ENCODE results near the gene AIFM3. TPM values are rescaled to one million over a fixed set of nuclear protein-coding genes. Genes with fewer than 3 reads are reported as not detected.

The AIFM3 gene
- 0.17 and 1.1 TPM in 2 replicates for total RNA-seq

GRCh38 chr22:20966883-20967696 is at the start of gene AIFM3:
Gene AIFM3, plus strand, starts transcription at chr22:20967255. Its CDS starts 690 bp downstream, at chr22:20967945.

GRCh38 chr22:20981787-20982562 is 14.9 kb downstream of the AIFM3 start, which contains the start of gene LZTR1:
Gene LZTR1, plus strand, starts transcription at chr22:20982297. Its CDS starts 75 bp downstream, at chr22:20982372.

GRCh38 chr22:21001601-21002325 is 34.7 kb downstream of the AIFM3 start, which contains the start of gene THAP7:
Gene THAP7, minus strand, starts transcription at chr22:21002118. Its CDS starts 207 bp downstream, at chr22:21001911.

GRCh38 chr22:21014726-21015465 is 47.8 kb downstream of the AIFM3 start, which contains the start of gene P2RX6:
Gene P2RX6, plus strand, starts transcription at chr22:21015165. Its CDS starts 10 bp downstream, at chr22:21015175.

Other genes with a start within 250 kb of the AIFM3 start
- not detected in 2 replicates for gene SERPIND1, start 193.1 kb upstream of the AIFM3 start, total RNA-seq
- 39.7 and 40.6 TPM in 2 replicates for gene PI4KA, start 108.4 kb upstream of the AIFM3 start, total RNA-seq
- gene SNAP29, start 108.2 kb upstream of the AIFM3 start, total RNA-seq, result 16.1 and 20.3 TPM in 2 replicates
- 35.2 and 37.0 TPM in 2 replicates for gene CRKL, start 49.8 kb upstream of the AIFM3 start, total RNA-seq
- gene LZTR1, start 15.0 kb downstream of the AIFM3 start, total RNA-seq, result 29.5 and 33.8 TPM in 2 replicates
- 34.0 TPM in 2 replicates for gene THAP7, start 34.9 kb downstream of the AIFM3 start, total RNA-seq
- gene P2RX6, start 47.9 kb downstream of the AIFM3 start, total RNA-seq, result 4.1 and 4.3 TPM in 2 replicates
- 0.51 and 2.7 TPM in 2 replicates for gene SLC7A4, start 65.3 kb downstream of the AIFM3 start, total RNA-seq
- gene LRRC74B, start 78.7 kb downstream of the AIFM3 start, total RNA-seq, result not detected in 2 replicates